Lung (tissue), 12 donors: ENCODE data around the gene SWAP70. TPM values are rescaled to one million over a fixed set of nuclear protein-coding genes. Genes with fewer than 3 reads are reported as not detected.

Source experiments
- ATAC-seq: fragments of 200-7000 bp; cut with Tn5 transposase; one replicate; pipeline ENCODE4 v1.9.1; 2020; ENCODE audit warnings: moderate number of reproducible peaks; ENCODE audit not compliant: insufficient read depth, low FRiP score
- DNase-seq, 3 donors: peaks; one replicate each; pipeline ENCODE4 v3.0.0-alpha.2; 2013 to 2017
- H3K27ac ChIP-seq, 2 donors: one replicate each; pipeline ENCODE4 v1.5.1; 2013; ENCODE audit warnings: mild to moderate bottlenecking in 2 of 2, moderate library complexity in 2 of 2, control low read depth in 1 of 2, inconsistent platforms in 1 of 2, low read depth in 1 of 2, low read length in 1 of 2
- H3K27me3 ChIP-seq, 3 donors: one replicate each; pipeline ENCODE4 v1.5.1; 2013; ENCODE audit warnings: low read length in 2 of 3; ENCODE audit not compliant: control insufficient read depth in 3 of 3, insufficient read depth in 3 of 3
- H3K36me3 ChIP-seq, 4 donors: one replicate each; pipeline ENCODE4 v1.5.1; 2013; ENCODE audit warnings: low read length in 4 of 4, mild to moderate bottlenecking in 1 of 4, moderate library complexity in 1 of 4; ENCODE audit not compliant: control insufficient read depth in 4 of 4, insufficient read depth in 4 of 4
- H3K4me1 ChIP-seq, 5 donors: one replicate each; pipeline ENCODE4 v1.5.1; 2013; ENCODE audit warnings: low read length in 5 of 5, mild to moderate bottlenecking in 2 of 5, moderate library complexity in 1 of 5; ENCODE audit not compliant: control insufficient read depth in 5 of 5, insufficient read depth in 5 of 5
- H3K4me3 ChIP-seq: one replicate; pipeline ENCODE4 v1.5.1; 2013; ENCODE audit warnings: mild to moderate bottlenecking, control low read depth, moderate library complexity
- H3K9ac ChIP-seq, 2 donors: one replicate each; pipeline ENCODE4 v1.5.1; 2013; ENCODE audit warnings: low read length in 2 of 2, control low read depth in 1 of 2; ENCODE audit not compliant: insufficient read depth in 1 of 2
- H3K9me3 ChIP-seq, 4 donors: one replicate each; pipeline ENCODE4 v1.5.1; 2013; ENCODE audit warnings: low read length in 3 of 4, mild to moderate bottlenecking in 1 of 4, moderate library complexity in 1 of 4; ENCODE audit not compliant: control insufficient read depth in 4 of 4, insufficient read depth in 3 of 4
- WGBS, 2 donors: extraction: QIAGEN DNeasy Blood & Tissue Kit; methylation state at CpG; one replicate each; pipeline ENCODE4 v1.1.7; 2013; 5-methylcytosine and 5-hydroxymethylcytosine counted together
- polyA plus RNA-seq, 2 donors: library from polyadenylated mRNA; stranded (reverse); fragments of 200-250 nt; gene quantifications; one replicate each; pipeline ENCODE4 v1.2.1, GENCODE V29; 2013
- total RNA-seq, 2 donors: library from RNA; depleted of rRNA in 1 of 2; stranded (reverse); fragments of >200 nt in 1 of 2; gene quantifications; one replicate each; pipeline ENCODE4 v1.2.1, GENCODE V29; 2014 to 2021
- TF ChIP-seq, protein P1 (sequence below): IDR thresholded peaks from 2 replicates; pipeline ENCODE4 v1.5.1; 2012; ENCODE audit warnings: mild to moderate bottlenecking; ENCODE audit errors: control extremely low read depth, extremely low read depth
- donor health status: control.
- donor health status: control.
- donor health status: Bipolar disorder and iron deficiency.
- donor health status: healthy.
- donor health status: DM: yes; HTN: yes; CAD: no.

Gene SWAP70
- total and polyA plus RNA-seq, 4 donors: 14.9 to 44.8 (median 35.9) TPM

DNA sequence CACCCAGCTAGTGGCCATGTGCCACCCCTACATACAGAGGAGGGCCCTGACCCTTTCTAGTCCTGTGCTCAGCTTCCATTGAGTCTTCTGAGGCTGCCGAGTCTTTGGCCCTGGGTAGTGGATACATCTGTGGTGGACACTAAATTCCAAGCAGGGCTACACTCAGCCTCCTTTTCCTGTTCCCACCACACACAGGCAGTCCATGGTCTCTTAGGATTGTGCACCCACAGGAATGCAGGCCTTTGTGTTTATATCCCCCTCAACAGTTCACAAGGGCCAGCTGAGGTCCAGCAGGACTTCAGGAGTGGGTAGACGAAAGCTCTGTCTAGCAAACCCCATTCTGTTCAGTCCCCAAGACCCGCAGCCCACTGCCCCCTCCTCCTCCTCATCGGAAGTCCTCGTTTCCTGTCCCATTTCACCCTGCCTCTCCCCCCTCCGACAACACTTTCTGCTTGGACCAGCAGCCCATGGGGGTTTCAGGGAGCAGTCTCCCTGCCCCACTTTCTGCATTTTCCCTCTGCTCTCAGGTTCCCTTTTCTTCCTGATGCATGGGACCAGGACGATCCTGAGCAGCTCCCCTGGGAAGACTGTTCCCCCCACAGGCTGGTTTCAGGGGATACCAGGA lies 91.8 kb downstream of the SWAP70 start:
- Histone ChIP-seq H3K4me1 (peaks cover 6 to 33% (median 13%) of the 10 kb centered on the region in 5 donors), H3K9ac (no peak overlapping the region), H3K27ac (no peak overlapping the region), H3K4me3 (no peak overlapping the region), H3K9me3 (no peaks in the 10 kb centered on the region), H3K36me3 (peaks cover 0 to 7% (median 4%) of the 10 kb centered on the region in 4 donors), H3K27me3 (no peaks in the 10 kb centered on the region)
- 22 to 36% methylated on average over 7 of the region's 7 CpGs for WGBS, 2 donors
- DNase-seq (no peak), ATAC-seq (no peak)
- TF ChIP-seq, protein P1, sequence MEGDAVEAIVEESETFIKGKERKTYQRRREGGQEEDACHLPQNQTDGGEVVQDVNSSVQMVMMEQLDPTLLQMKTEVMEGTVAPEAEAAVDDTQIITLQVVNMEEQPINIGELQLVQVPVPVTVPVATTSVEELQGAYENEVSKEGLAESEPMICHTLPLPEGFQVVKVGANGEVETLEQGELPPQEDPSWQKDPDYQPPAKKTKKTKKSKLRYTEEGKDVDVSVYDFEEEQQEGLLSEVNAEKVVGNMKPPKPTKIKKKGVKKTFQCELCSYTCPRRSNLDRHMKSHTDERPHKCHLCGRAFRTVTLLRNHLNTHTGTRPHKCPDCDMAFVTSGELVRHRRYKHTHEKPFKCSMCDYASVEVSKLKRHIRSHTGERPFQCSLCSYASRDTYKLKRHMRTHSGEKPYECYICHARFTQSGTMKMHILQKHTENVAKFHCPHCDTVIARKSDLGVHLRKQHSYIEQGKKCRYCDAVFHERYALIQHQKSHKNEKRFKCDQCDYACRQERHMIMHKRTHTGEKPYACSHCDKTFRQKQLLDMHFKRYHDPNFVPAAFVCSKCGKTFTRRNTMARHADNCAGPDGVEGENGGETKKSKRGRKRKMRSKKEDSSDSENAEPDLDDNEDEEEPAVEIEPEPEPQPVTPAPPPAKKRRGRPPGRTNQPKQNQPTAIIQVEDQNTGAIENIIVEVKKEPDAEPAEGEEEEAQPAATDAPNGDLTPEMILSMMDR: no peak

DNA sequence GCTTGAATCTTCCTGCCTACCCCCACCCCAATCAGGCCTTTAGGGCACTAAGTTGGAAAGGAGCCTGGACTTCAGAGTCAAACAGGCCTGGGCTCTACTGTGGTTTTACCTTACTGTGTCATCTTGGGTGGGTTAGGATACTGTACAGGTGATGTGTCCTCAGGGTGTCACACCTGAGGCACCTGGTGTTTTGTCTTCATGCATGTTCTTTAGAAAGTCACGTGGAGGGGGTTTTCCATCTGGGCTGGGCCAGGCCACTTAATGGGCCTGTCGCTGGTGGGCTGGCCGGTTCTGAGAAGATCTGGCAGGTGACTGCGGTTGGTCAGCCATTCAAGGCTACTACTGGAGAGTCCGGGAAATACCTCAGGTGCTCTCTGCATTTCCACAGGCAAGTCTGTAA lies 92.6 kb downstream of the SWAP70 start:
- ATAC-seq: no peak
- DNase-seq: no peak
- Histone ChIP-seq H3K9ac (no peak overlapping the region), H3K36me3 (peaks cover 0 to 6% (median 3%) of the 10 kb centered on the region in 4 donors), H3K4me1 (peaks cover 9 to 36% (median 13%) of the 10 kb centered on the region in 5 donors), H3K27me3 (no peaks in the 10 kb centered on the region), H3K9me3 (no peaks in the 10 kb centered on the region), H3K4me3 (no peak overlapping the region), H3K27ac (no peak overlapping the region)
- TF ChIP-seq, protein P1: no peak
- 88 to 95% methylated on average over 5 of the region's 5 CpGs for WGBS, 2 donors

DNA sequence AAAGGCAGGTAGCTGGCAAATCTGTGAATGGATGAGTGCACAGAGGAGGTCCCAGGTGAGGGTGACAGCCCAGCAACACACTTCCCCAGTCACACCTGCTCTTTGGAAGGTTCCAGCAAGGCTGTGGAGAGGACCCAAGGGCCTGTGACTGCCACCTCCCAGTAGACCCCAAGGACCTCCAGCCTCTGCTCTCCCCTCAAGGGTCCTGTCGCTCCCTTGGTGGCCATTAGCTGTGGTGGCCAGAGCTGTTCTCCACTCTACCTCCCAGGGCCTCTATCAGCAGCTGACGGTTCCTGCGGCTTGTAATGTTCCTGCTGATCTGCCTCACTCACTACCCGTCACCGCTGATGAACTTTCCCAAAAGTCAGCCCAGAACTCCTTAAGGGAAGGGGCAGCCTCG lies 93.0 kb downstream of the SWAP70 start:
- no peak for DNase-seq
- H3K4me1 ChIP-seq: peaks cover 9 to 36% (median 13%) of the 10 kb centered on the region in 5 donors
- no peak for ATAC-seq
- peaks cover 0 to 4% (median 1%) of the 10 kb centered on the region in 4 donors for H3K36me3 ChIP-seq
- H3K9me3 ChIP-seq: no peaks in the 10 kb centered on the region
- no peak overlapping the region for H3K9ac ChIP-seq
- H3K4me3 ChIP-seq: no peak overlapping the region
- no peaks in the 10 kb centered on the region for H3K27me3 ChIP-seq
- 97 to 98% methylated on average over 6 of the region's 6 CpGs for WGBS, 2 donors
- TF ChIP-seq, protein P1: no peak
- no peak overlapping the region for H3K27ac ChIP-seq
